HL-60 (cell line): Measurements from ENCODE around the gene SLAMF7.

ENCODE experiments used
- CTCF ChIP-seq: IDR thresholded peaks from one replicate; pipeline ENCODE4 v1.5.1; 2011; ENCODE audit warnings: low read length, control low read depth, inconsistent platforms; ENCODE audit not compliant: insufficient read depth
- GABPA ChIP-seq: IDR thresholded peaks from 2 replicates; pipeline ENCODE4 v1.6.1; 2012; ENCODE audit warnings: low read depth
- POLR2AphosphoS5 ChIP-seq: IDR thresholded peaks from 2 replicates; pipeline ENCODE4 v1.6.1; 2012; ENCODE audit warnings: low read depth
- REST ChIP-seq: IDR thresholded peaks from 2 replicates; pipeline ENCODE4 v1.6.1; 2012; ENCODE audit warnings: low read depth; ENCODE audit not compliant: insufficient replicate concordance
- SPI1 ChIP-seq: IDR thresholded peaks from 2 replicates; pipeline ENCODE4 v1.6.1; 2012; ENCODE audit warnings: low read depth, mild to moderate bottlenecking, borderline replicate concordance

- TF ChIP-seq CTCF (no peak), POLR2AphosphoS5 (no peak), REST (no peak), GABPA (no peak), SPI1 (no peak)
These were observed 43.1 kb downstream of the SLAMF7 start for GRCh38 chr1:160781914-160782689.
